OCI-LY1 (cell line): ENCODE measurements around the gene HOXB4.

Experiments used
- H2AFZ ChIP-seq: fragments of 200-600 bp; sonication (generic), shearing (Covaris generic); 2 replicates; pipeline ENCODE4 v1.6.0; 2014; ENCODE audit warnings: antibody characterized with exemption, mild to moderate bottlenecking, low read length
- H3F3A ChIP-seq: fragments of 200-600 bp; sonication (generic), shearing (Covaris generic); 2 replicates; pipeline ENCODE4 v1.6.0; 2014; ENCODE audit warnings: mild to moderate bottlenecking, antibody characterized with exemption, low read length, moderate library complexity; ENCODE audit not compliant: insufficient read depth
- H3K27ac ChIP-seq: fragments of 200-600 bp; sonication (generic); 2 replicates; pipeline ENCODE4 v1.5.1; 2014; ENCODE audit warnings: low read length, mixed run types, mild to moderate bottlenecking, low read depth; ENCODE audit not compliant: poor library complexity, severe bottlenecking
- H3K27me3 ChIP-seq: fragments of 200-600 bp; sonication (generic); 2 replicates; pipeline ENCODE4 v1.6.0; 2014; ENCODE audit warnings: antibody characterized with exemption, mild to moderate bottlenecking, low read length, moderate library complexity; ENCODE audit not compliant: insufficient read depth
- H3K36me3 ChIP-seq: fragments of 200-600 bp; sonication (generic); 2 replicates; pipeline ENCODE4 v1.6.1; 2014; ENCODE audit warnings: mild to moderate bottlenecking, antibody characterized with exemption, low read length, moderate library complexity, mixed read lengths; ENCODE audit not compliant: insufficient read depth
- H3K4me1 ChIP-seq: fragments of 200-600 bp; sonication (generic); 2 replicates; pipeline ENCODE4 v1.5.1; 2014; ENCODE audit warnings: mild to moderate bottlenecking, low read length, moderate library complexity; ENCODE audit not compliant: insufficient read depth, severe bottlenecking
- H3K4me2 ChIP-seq: fragments of 200-600 bp; sonication (generic), shearing (Covaris generic); 2 replicates; pipeline ENCODE4 v1.6.1; 2014; ENCODE audit warnings: low read length
- H3K4me3 ChIP-seq: fragments of 200-600 bp; sonication (generic); 2 replicates; pipeline ENCODE4 v1.5.1; 2014; ENCODE audit warnings: low read length, low read depth, mild to moderate bottlenecking, mixed read lengths; ENCODE audit not compliant: poor library complexity, severe bottlenecking
- H3K79me2 ChIP-seq: fragments of 200-600 bp; shearing (Covaris generic); 2 replicates; pipeline ENCODE4 v1.6.1; 2016; ENCODE audit warnings: mixed run types, low read length, mixed read lengths; ENCODE audit not compliant: insufficient read depth
- H3K9ac ChIP-seq: fragments of 200-600 bp; sonication (generic), shearing (Covaris generic); 2 replicates; pipeline ENCODE4 v1.6.1; 2014; ENCODE audit warnings: mild to moderate bottlenecking, low read length, mixed read lengths
- H3K9me2 ChIP-seq: fragments of 200-600 bp; sonication (generic), shearing (Covaris generic); 2 replicates; pipeline ENCODE4 v1.6.1; 2014; ENCODE audit warnings: low read depth, mild to moderate bottlenecking, low read length, mixed read lengths
- H3K9me3 ChIP-seq: fragments of 200-600 bp; shearing (Covaris generic); 2 replicates; pipeline ENCODE4 v1.6.1; 2014; ENCODE audit warnings: low read length, mixed read lengths
- H4K20me1 ChIP-seq: fragments of 200-600 bp; sonication (generic), shearing (Covaris generic); 2 replicates; pipeline ENCODE4 v1.6.0; 2016; ENCODE audit warnings: mild to moderate bottlenecking, low read length; ENCODE audit not compliant: insufficient read depth
- EZH2 ChIP-seq: fragments of 200-600 bp; sonication (generic), shearing (Covaris generic); IDR thresholded peaks from 2 replicates; pipeline ENCODE4 v1.8.0; 2017; ENCODE audit warnings: borderline replicate concordance, mixed run types, mild to moderate bottlenecking, antibody characterized with exemption, low read length, moderate library complexity, mixed read lengths
- TF ChIP-seq, protein P1 (sequence below): fragments of 200-600 bp; sonication (generic), shearing (Covaris generic); IDR thresholded peaks from 2 replicates; pipeline ENCODE4 v1.5.1; 2017; ENCODE audit warnings: mild to moderate bottlenecking, antibody characterized with exemption, low read length, moderate library complexity, mixed read lengths

Gene HOXB4

DNA sequence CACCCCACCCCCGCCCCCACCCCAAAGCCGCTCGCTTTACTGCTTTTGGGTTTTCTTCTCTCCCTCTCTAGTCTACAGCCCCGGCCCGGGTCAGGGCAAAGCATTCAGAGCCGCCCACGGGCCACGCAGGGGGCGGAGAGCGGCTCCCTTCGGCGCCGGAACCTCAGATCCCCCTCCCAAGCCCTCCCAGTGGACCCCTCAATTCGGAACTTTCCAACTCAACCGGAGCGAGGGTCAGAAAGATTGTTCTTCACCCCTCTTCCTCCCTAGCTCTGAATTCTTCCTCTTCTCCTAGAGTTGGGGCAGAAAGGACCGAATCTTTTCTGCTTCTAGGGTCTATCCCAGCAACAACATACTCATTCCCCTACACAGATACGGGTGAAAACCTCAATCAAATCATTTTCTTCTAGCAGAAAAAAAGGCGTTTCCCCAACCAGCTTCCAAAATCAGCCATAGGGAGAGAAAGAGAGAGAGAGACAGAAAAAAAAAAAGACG, 34.2 kb downstream of the HOXB4 start:
- Histone ChIP-seq H3K9me3 (no peaks in the 10 kb centered on the region), H3K9ac (no peak overlapping the region), H3K27ac (no peak overlapping the region), H3K27me3 (no peaks in the 10 kb centered on the region), H3F3A (no peaks in the 10 kb centered on the region), H3K9me2 (no peaks in the 10 kb centered on the region), H3K4me2 (no peak overlapping the region), H3K79me2 (no peaks in the 10 kb centered on the region), H4K20me1 (no peaks in the 10 kb centered on the region), H3K4me3 (no peak overlapping the region), H2AFZ (no peak overlapping the region), H3K36me3 (no peaks in the 10 kb centered on the region), H3K4me1 (no peaks in the 10 kb centered on the region)
- TF ChIP-seq, protein P1, sequence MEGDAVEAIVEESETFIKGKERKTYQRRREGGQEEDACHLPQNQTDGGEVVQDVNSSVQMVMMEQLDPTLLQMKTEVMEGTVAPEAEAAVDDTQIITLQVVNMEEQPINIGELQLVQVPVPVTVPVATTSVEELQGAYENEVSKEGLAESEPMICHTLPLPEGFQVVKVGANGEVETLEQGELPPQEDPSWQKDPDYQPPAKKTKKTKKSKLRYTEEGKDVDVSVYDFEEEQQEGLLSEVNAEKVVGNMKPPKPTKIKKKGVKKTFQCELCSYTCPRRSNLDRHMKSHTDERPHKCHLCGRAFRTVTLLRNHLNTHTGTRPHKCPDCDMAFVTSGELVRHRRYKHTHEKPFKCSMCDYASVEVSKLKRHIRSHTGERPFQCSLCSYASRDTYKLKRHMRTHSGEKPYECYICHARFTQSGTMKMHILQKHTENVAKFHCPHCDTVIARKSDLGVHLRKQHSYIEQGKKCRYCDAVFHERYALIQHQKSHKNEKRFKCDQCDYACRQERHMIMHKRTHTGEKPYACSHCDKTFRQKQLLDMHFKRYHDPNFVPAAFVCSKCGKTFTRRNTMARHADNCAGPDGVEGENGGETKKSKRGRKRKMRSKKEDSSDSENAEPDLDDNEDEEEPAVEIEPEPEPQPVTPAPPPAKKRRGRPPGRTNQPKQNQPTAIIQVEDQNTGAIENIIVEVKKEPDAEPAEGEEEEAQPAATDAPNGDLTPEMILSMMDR: no peak
- TF ChIP-seq EZH2: no peak

DNA sequence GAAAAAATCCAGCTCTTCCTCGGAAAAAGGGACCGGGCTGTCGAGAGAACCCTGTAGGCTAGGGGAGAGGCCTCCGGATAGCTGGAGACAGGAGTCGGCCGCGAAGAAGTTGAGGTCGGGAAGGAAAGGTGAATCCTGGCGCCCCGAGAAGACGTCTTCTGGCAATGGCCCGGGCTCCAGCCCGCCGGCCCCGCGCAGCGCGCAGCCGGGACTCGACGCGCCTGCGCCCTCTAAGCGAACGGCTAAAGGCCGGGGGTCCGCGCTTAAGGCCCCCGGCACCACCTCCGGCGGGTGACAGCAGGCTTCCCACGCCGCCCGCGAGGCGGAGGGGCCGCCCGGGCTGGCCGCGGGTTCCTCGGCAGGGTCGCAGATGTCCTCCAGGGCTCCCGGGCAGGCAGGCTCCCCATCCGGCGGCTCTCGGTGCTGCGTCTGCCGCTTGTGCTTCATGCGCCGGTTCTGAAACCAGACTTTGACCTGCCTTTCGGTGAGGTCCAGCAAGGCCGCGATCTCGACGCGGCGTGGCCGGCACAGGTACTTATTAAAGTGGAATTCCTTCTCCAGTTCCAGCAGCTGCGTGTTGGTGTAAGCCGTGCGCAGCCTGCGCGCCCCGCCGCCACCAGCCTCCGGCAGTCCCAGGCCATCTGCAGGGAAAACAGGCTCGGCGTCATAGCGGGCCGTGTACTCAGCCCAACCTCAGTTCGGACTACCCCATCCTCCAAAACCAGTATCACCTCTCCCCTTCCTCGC, 34.9 kb downstream of the HOXB4 start:
- Histone ChIP-seq H3K36me3 (no peaks in the 10 kb centered on the region), H3K4me3 (no peak overlapping the region), H4K20me1 (no peaks in the 10 kb centered on the region), H3K27me3 (no peaks in the 10 kb centered on the region), H3K4me1 (no peaks in the 10 kb centered on the region), H3K9me2 (no peaks in the 10 kb centered on the region), H3K9me3 (no peaks in the 10 kb centered on the region), H3K79me2 (no peaks in the 10 kb centered on the region), H3K9ac (no peak overlapping the region), H3K27ac (no peak overlapping the region), H2AFZ (no peak overlapping the region), H3F3A (no peaks in the 10 kb centered on the region), H3K4me2 (no peak overlapping the region)
- TF ChIP-seq, protein P1: no peak
- TF ChIP-seq EZH2: no peak

DNA sequence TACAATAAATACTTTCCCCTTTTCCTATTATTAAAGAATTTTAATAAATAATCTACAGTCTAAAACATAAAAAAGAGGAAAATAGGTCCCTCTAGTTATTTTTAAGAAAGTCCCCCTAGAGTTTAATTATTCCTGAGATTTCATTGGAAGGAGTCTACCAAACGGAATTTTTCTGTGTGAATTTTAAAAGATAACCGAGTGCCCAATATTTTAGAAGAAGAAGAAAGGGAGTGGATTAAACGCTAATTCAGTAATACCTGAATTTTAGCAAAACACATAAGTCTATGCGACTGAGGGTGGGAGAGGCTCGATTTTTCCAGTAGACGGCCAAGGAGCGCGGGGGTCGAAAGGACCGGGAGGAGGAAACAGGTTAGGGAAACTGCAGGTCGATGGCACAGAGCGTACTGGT, 35.4 kb downstream of the HOXB4 start:
- no peak overlapping the region for H3K9ac ChIP-seq
- H2AFZ ChIP-seq: no peak overlapping the region
- no peak overlapping the region for H3K27ac ChIP-seq
- no peak overlapping the region for H3K4me2 ChIP-seq
- no peaks in the 10 kb centered on the region for H3K4me1 ChIP-seq
- H4K20me1 ChIP-seq: no peaks in the 10 kb centered on the region
- no peaks in the 10 kb centered on the region for H3K36me3 ChIP-seq
- TF ChIP-seq EZH2: no peak
- TF ChIP-seq, protein P1: no peak
- H3K9me2 ChIP-seq: no peaks in the 10 kb centered on the region
- H3K79me2 ChIP-seq: no peaks in the 10 kb centered on the region
- no peak overlapping the region for H3K4me3 ChIP-seq
- no peaks in the 10 kb centered on the region for H3F3A ChIP-seq
- no peaks in the 10 kb centered on the region for H3K27me3 ChIP-seq
- no peaks in the 10 kb centered on the region for H3K9me3 ChIP-seq
